SK-N-SH (cell line): ENCODE results near the gene CDCA8. TPM values are rescaled to one million over a fixed set of nuclear protein-coding genes. Genes with fewer than 3 reads are reported as not detected.

ENCODE experiments used
- CTCF ChIA-PET: fragments of 300-600, 350-600 bp; formaldehyde crosslinking; extraction: SDS; loops from one replicate; lab custom pipeline; 2021; lab: Yijun Ruan, JAX
- POLR2A ChIA-PET: fragments of 350-600 bp; sonication (Branson Sonifier 250); formaldehyde crosslinking; extraction: SDS; loops from one replicate; lab custom pipeline; 2020; ENCODE audit warnings: antibody characterized with exemption, inconsistent platforms; lab: Yijun Ruan, JAX
- DNase-seq: peaks from one replicate; pipeline ENCODE4 v3.0.0; 2012
- H2AFZ ChIP-seq: fragments of 200-600 bp; sonication (generic); 2 replicates; pipeline ENCODE4 v1.8.1; 2016; ENCODE audit warnings: antibody characterized with exemption, mild to moderate bottlenecking, low read depth
- H3F3A ChIP-seq: fragments of 200-600 bp; sonication (generic); replicated peaks from 2 replicates; pipeline ENCODE3; 2016; ENCODE audit warnings: antibody characterized with exemption, mild to moderate bottlenecking; ENCODE audit not compliant: insufficient read depth
- H3K27ac ChIP-seq, 2 experiments: fragments of 200-500 bp in 1 of 2; fragments of 200-600 bp in 1 of 2; sonication (Bioruptor generic) in 1 of 2; sonication (generic), shearing (Covaris generic) in 1 of 2; 2 replicates each; pipeline versions ENCODE4 v1.5.1 to v1.6.1; 2014 to 2016; ENCODE audit warnings: low read depth in 2 of 2, inconsistent platforms in 1 of 2, low read length in 1 of 2, mild to moderate bottlenecking in 1 of 2, mixed read lengths in 1 of 2
- H3K27me3 ChIP-seq: fragments of 200-600 bp; sonication (generic), shearing (Covaris generic); 2 replicates; pipeline ENCODE4 v1.6.1; 2016; ENCODE audit warnings: mixed run types; ENCODE audit not compliant: insufficient read depth
- H3K36me3 ChIP-seq, 2 experiments: fragments of 200-500 bp in 1 of 2; fragments of 200-600 bp in 1 of 2; sonication (Bioruptor generic) in 1 of 2; sonication (generic) in 1 of 2; replicated peaks in 1 of 2; 2 replicates each; pipeline versions ENCODE3 to v1.5.1; 2014 to 2016; ENCODE audit warnings: low read length in 1 of 2, mild to moderate bottlenecking in 1 of 2; ENCODE audit not compliant: insufficient read depth in 2 of 2, control insufficient read depth in 1 of 2
- H3K4me1 ChIP-seq, 2 experiments: fragments of 200-500 bp in 1 of 2; fragments of 200-600 bp in 1 of 2; sonication (Bioruptor generic) in 1 of 2; sonication (generic), shearing (Covaris generic) in 1 of 2; 2 replicates each; pipeline versions ENCODE4 v1.5.1 to v1.6.1; 2014 to 2016; ENCODE audit warnings: low read depth in 1 of 2, low read length in 1 of 2, mixed run types in 1 of 2; ENCODE audit not compliant: insufficient read depth in 2 of 2, control insufficient read depth in 1 of 2
- H3K4me2 ChIP-seq: fragments of 200-600 bp; sonication (generic), shearing (Covaris generic); 2 replicates; pipeline ENCODE4 v1.6.1; 2017; ENCODE audit warnings: mixed run types
- H3K4me3 ChIP-seq, 2 experiments: fragments of 200-500 bp in 1 of 2; fragments of 200-600 bp in 1 of 2; sonication (Bioruptor generic) in 1 of 2; sonication (generic), shearing (Covaris generic) in 1 of 2; 2 replicates each; pipeline versions ENCODE4 v1.5.1 to v1.8.1; 2014 to 2016; ENCODE audit warnings: low read depth in 2 of 2, inconsistent platforms in 1 of 2, low read length in 1 of 2, mild to moderate bottlenecking in 1 of 2, mixed read lengths in 1 of 2, moderate library complexity in 1 of 2
- H3K79me2 ChIP-seq: fragments of 200-600 bp; sonication (generic); 2 replicates; pipeline ENCODE4 v1.8.1; 2017; ENCODE audit warnings: mild to moderate bottlenecking; ENCODE audit not compliant: insufficient read depth
- H3K9ac ChIP-seq: fragments of 200-600 bp; sonication (generic); 2 replicates; pipeline ENCODE4 v1.6.1; 2017; ENCODE audit warnings: mixed run types
- H3K9me2 ChIP-seq: fragments of 200-600 bp; sonication (generic); 2 replicates; pipeline ENCODE4 v1.6.1; 2017; ENCODE audit warnings: mixed run types
- H3K9me3 ChIP-seq: fragments of 200-600 bp; sonication (generic); 2 replicates; pipeline ENCODE4 v1.6.1; 2017; ENCODE audit warnings: mixed run types, mild to moderate bottlenecking, moderate library complexity
- H4K20me1 ChIP-seq: fragments of 200-600 bp; sonication (generic); 2 replicates; pipeline ENCODE4 v1.6.1; 2017; ENCODE audit warnings: mild to moderate bottlenecking, mixed run types; ENCODE audit not compliant: insufficient read depth
- CHD2 ChIP-seq: fragments of 150-350 bp; IDR thresholded peaks from 2 replicates; pipeline ENCODE4 v1.6.1; 2018; ENCODE audit warnings: low read length; ENCODE audit not compliant: partially characterized antibody
- EP300 ChIP-seq, 2 experiments: IDR thresholded peaks; 2 replicates each; pipeline versions ENCODE4 v1.4.0 to v1.6.1; 2012; ENCODE audit warnings: borderline replicate concordance in 1 of 2, low read depth in 1 of 2, low read length in 1 of 2
- FOSL2 ChIP-seq: IDR thresholded peaks from 2 replicates; pipeline ENCODE4 v1.4.0; 2012; ENCODE audit warnings: low read depth, mild to moderate bottlenecking, moderate library complexity, borderline replicate concordance
- FOXM1 ChIP-seq: IDR thresholded peaks from 2 replicates; pipeline ENCODE4 v1.4.0; 2012; ENCODE audit warnings: low read depth, mild to moderate bottlenecking
- GABPA ChIP-seq: IDR thresholded peaks from 2 replicates; pipeline ENCODE4 v1.4.0; 2012; ENCODE audit warnings: low read depth, mild to moderate bottlenecking
- GATA2 ChIP-seq: sonication (generic); formaldehyde crosslinking; IDR thresholded peaks from 2 replicates; pipeline ENCODE4 v1.5.0; 2020; ENCODE audit warnings: mild to moderate bottlenecking, missing genetic modification reagents
- MXI1 ChIP-seq: IDR thresholded peaks from 2 replicates; pipeline ENCODE4 v1.6.1; 2012; ENCODE audit warnings: mild to moderate bottlenecking, low read depth, low read length, improper control_type of control experiment
- NFIC ChIP-seq: IDR thresholded peaks from 2 replicates; pipeline ENCODE4 v1.4.0; 2012; ENCODE audit warnings: borderline replicate concordance
- NRF1 ChIP-seq: IDR thresholded peaks from 2 replicates; pipeline ENCODE4 v1.6.1; 2012; ENCODE audit warnings: low read depth, mild to moderate bottlenecking, low read length
- POLR2AphosphoS5 ChIP-seq: IDR thresholded peaks from 2 replicates; pipeline ENCODE4 v1.6.1; 2012; ENCODE audit warnings: low read depth, low read length
- RAD21 ChIP-seq: IDR thresholded peaks from 2 replicates; pipeline ENCODE4 v1.6.1; 2012; ENCODE audit warnings: mild to moderate bottlenecking, low read length
- RCOR1 ChIP-seq: fragments of 150-350 bp; IDR thresholded peaks from 2 replicates; pipeline ENCODE4 v1.6.1; 2017; ENCODE audit warnings: antibody characterized with exemption, low read length
- RFX5 ChIP-seq: IDR thresholded peaks from 2 replicates; pipeline ENCODE4 v1.6.1; 2012; ENCODE audit warnings: mild to moderate bottlenecking, improper control_type of control experiment, low read length
- RXRA ChIP-seq: IDR thresholded peaks from 2 replicates; pipeline ENCODE4 v1.4.0; 2012; ENCODE audit warnings: low read depth, mild to moderate bottlenecking, borderline replicate concordance
- TAF1 ChIP-seq: IDR thresholded peaks from 2 replicates; pipeline ENCODE4 v1.6.1; 2012; ENCODE audit warnings: low read depth, mild to moderate bottlenecking, low read length, moderate library complexity, borderline replicate concordance
- WGBS: methylation state at CpG from one replicate; pipeline ENCODE4 v1.1.6; 2017; ENCODE audit warnings: low lambda C conversion rate; 5-methylcytosine and 5-hydroxymethylcytosine counted together
- polyA plus RNA-seq, 3 experiments: library from polyadenylated mRNA; depleted of rRNA; stranded (reverse); fragments of >200 nt; gene quantifications; 2 replicates each; pipeline ENCODE4 v1.2.3, GENCODE V29; 2012
- TF ChIP-seq, protein P1 (sequence below): IDR thresholded peaks from 2 replicates; pipeline ENCODE4 v1.4.0; 2012; ENCODE audit warnings: low read depth
- TF ChIP-seq, protein P2 (sequence below): IDR thresholded peaks from 2 replicates; pipeline ENCODE4 v1.4.0; 2012; ENCODE audit warnings: low read depth, borderline replicate concordance
- TF ChIP-seq, protein P3 (sequence below): fragments of 150-350 bp; IDR thresholded peaks from 2 replicates; pipeline ENCODE4 v1.6.1; 2017; ENCODE audit warnings: antibody characterized with exemption, low read length, low read depth, borderline replicate concordance

CDCA8 gene
- polyA plus RNA-seq, 1 of the 3 experiments (the other 2 are of a cell fraction) = 22.9 TPM

DNA sequence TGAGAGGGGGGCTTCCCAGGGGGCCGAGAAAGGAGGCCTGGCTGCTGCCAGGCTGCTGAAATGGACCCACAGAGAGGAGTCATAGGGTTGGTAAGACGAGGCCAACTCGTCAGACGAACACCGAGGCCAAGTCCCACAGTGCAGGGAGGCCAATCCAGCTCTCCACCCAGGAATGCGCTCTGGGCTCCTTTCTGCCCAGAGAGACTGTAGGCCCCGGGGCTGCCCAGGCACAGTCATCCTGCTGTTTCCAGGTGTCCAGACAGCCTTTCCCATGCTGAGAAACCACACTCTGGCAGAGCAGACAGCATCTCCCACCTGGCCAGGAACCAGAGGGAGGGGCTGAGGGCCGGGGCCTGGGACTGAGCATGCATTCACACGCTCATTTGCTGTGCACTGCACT lies 30.9 kb upstream of the CDCA8 start:
- 56% methylated on average over 9 of the region's 9 CpGs for WGBS
- H3K36me3 ChIP-seq = no peaks in the 10 kb centered on the region
- no peaks in the 10 kb centered on the region for H3K9me2 ChIP-seq
- H3K27me3 ChIP-seq = 0 out of 2 replicates have a peak, but pooled peaks cover 1% of the 10 kb centered on the region
- no peak overlapping the region for H3K9ac ChIP-seq
- H3K4me1 ChIP-seq = peaks cover 0 to 16% of the 10 kb centered on the region in 2 experiments; a peak in 1 of 4 replicates
- no peaks in the 10 kb centered on the region for H3F3A ChIP-seq
- no peaks in the 10 kb centered on the region for H3K9me3 ChIP-seq
- H3K4me2 ChIP-seq = no peak overlapping the region
- ChIA-PET POLR2A (no interaction called here), CTCF (interaction anchor here (1.1 to 8.4 kb wide), 4 partner anchors 19 to 78 kb away, joined by 3 to 56 read pairs (median 12); no protein-coding TSS in a partner anchor)
- H2AFZ ChIP-seq = no peak overlapping the region
- no peak overlapping the region for H3K27ac ChIP-seq
- TF ChIP-seq RFX5 = no peak
- TF ChIP-seq GATA2 (CRISPR knock-in tag) = no peak
- no peak for TF ChIP-seq RXRA
- TF ChIP-seq EP300 (IDR thresholded peaks at IDR 0.05; ENCODE audit: borderline replicate concordance in 1 of 2, low read depth in 1 of 2, low read length in 1 of 2) = no peak
- no peak for TF ChIP-seq RCOR1
- no peak for TF ChIP-seq TAF1
- no peak for TF ChIP-seq POLR2AphosphoS5
- TF ChIP-seq GABPA = no peak
- TF ChIP-seq, protein P1, sequence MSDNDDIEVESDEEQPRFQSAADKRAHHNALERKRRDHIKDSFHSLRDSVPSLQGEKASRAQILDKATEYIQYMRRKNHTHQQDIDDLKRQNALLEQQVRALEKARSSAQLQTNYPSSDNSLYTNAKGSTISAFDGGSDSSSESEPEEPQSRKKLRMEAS = no peak
- TF ChIP-seq CHD2 = no peak
- TF ChIP-seq, protein P2, sequence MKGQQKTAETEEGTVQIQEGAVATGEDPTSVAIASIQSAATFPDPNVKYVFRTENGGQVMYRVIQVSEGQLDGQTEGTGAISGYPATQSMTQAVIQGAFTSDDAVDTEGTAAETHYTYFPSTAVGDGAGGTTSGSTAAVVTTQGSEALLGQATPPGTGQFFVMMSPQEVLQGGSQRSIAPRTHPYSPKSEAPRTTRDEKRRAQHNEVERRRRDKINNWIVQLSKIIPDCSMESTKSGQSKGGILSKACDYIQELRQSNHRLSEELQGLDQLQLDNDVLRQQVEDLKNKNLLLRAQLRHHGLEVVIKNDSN = no peak
- no peak for TF ChIP-seq NRF1
- TF ChIP-seq FOXM1 = no peak
- TF ChIP-seq MXI1 = no peak
- TF ChIP-seq FOSL2 = no peak
- TF ChIP-seq NFIC = no peak
- TF ChIP-seq, protein P3, sequence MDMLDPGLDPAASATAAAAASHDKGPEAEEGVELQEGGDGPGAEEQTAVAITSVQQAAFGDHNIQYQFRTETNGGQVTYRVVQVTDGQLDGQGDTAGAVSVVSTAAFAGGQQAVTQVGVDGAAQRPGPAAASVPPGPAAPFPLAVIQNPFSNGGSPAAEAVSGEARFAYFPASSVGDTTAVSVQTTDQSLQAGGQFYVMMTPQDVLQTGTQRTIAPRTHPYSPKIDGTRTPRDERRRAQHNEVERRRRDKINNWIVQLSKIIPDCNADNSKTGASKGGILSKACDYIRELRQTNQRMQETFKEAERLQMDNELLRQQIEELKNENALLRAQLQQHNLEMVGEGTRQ = no peak
- TF ChIP-seq RAD21 = no peak
- no peak for DNase-seq
- H3K79me2 ChIP-seq = no peaks in the 10 kb centered on the region
- no peaks in the 10 kb centered on the region for H4K20me1 ChIP-seq
- H3K4me3 ChIP-seq = no peak overlapping the region
